ENCODE data around the gene TSSC4. TPM values are rescaled to one million over a fixed set of nuclear protein-coding genes. Genes with fewer than 3 reads are reported as not detected.

The TSSC4 gene
- total RNA-seq, 4 donors from 2014 or later: 24.2 to 35.5 (median 29.6) TPM

- Histone ChIP-seq H3K36me3 (no peaks in the 10 kb centered on the region), H3K4me1 (peaks cover 0 to 31% (median 7%) of the 10 kb centered on the region in 3 donors), H3K9me3 (no peaks in the 10 kb centered on the region), H3K27me3 (peaks cover 0 to 31% (median 0%) of the 10 kb centered on the region in 4 donors), H3K4me3 (no peak overlapping the region), H3K27ac (no peak overlapping the region)
- no peak for DNase-seq
- 87 to 90% methylated on average over 3 to 5 of the region's 7 CpGs for WGBS, 2 donors
- intact Hi-C loops (cut with DNase I): no loop called here
- TF ChIP-seq POLR2A (IDR thresholded peaks at IDR 0.05): no peak
- TF ChIP-seq CTCF (IDR thresholded peaks at IDR 0.05): no peak
These were observed 32.2 kb upstream of the TSSC4 start for GRCh38 chr11:2368178-2368850.

- H3K36me3 ChIP-seq: no peaks in the 10 kb centered on the region
- peaks cover 0 to 31% (median 0%) of the 10 kb centered on the region in 4 donors for H3K27me3 ChIP-seq
- WGBS, 2 donors: 60 to 90% methylated on average over 2 to 5 of the region's 10 CpGs
- H3K4me3 ChIP-seq: no peak overlapping the region
- peaks cover 0 to 31% (median 7%) of the 10 kb centered on the region in 3 donors for H3K4me1 ChIP-seq
- H3K27ac ChIP-seq: no peak overlapping the region
- DNase-seq: no peak
- intact Hi-C loops (cut with DNase I): no loop called here
- TF ChIP-seq CTCF (IDR thresholded peaks at IDR 0.05) (no peak), POLR2A (IDR thresholded peaks at IDR 0.05) (no peak)
- no peaks in the 10 kb centered on the region for H3K9me3 ChIP-seq
These were observed 31.7 kb upstream of the TSSC4 start for GRCh38 chr11:2368851-2369180.

- H3K4me3 ChIP-seq: no peak overlapping the region
- TF ChIP-seq POLR2A (IDR thresholded peaks at IDR 0.05): no peak
- no peak for TF ChIP-seq CTCF (IDR thresholded peaks at IDR 0.05)
- no peak for DNase-seq
- no peaks in the 10 kb centered on the region for H3K36me3 ChIP-seq
- 90 to 100% methylated on average over 1 to 2 of the region's 12 CpGs for whole genome bisulfite sequencing, 2 donors
- peaks cover 0 to 31% (median 0%) of the 10 kb centered on the region in 4 donors for H3K27me3 ChIP-seq
- H3K27ac ChIP-seq: no peak overlapping the region
- intact Hi-C loops (cut with DNase I): no loop called here
- H3K4me1 ChIP-seq: peaks cover 0 to 34% (median 7%) of the 10 kb centered on the region in 3 donors
- H3K9me3 ChIP-seq: no peaks in the 10 kb centered on the region
These were observed 31.2 kb upstream of the TSSC4 start for GRCh38 chr11:2369320-2369719.

GRCh38 chr11:2369896-2370295, 30.7 kb upstream of the TSSC4 start:
- Histone ChIP-seq H3K4me1 (peaks cover 0 to 35% (median 7%) of the 10 kb centered on the region in 3 donors), H3K27me3 (peaks cover 0 to 29% (median 0%) of the 10 kb centered on the region in 4 donors), H3K9me3 (no peaks in the 10 kb centered on the region), H3K27ac (no peak overlapping the region), H3K36me3 (no peaks in the 10 kb centered on the region), H3K4me3 (no peak overlapping the region)
- TF ChIP-seq CTCF (IDR thresholded peaks at IDR 0.05): no peak
- TF ChIP-seq POLR2A (IDR thresholded peaks at IDR 0.05): no peak
- no peak for DNase-seq
- 95 to 96% methylated on average over 7 to 9 of the region's 9 CpGs for WGBS, 2 donors
- intact Hi-C loops (cut with DNase I): no loop called here

- Histone ChIP-seq H3K4me1 (peaks cover 12 to 33% (median 14%) of the 10 kb centered on the region in 3 donors), H3K27me3 (no peaks in the 10 kb centered on the region), H3K9me3 (no peaks in the 10 kb centered on the region), H3K4me3 (no peak overlapping the region), H3K27ac (no peak overlapping the region), H3K36me3 (no peaks in the 10 kb centered on the region)
- no peak for DNase-seq
- 85 to 100% methylated on average over 2 to 7 of the region's 15 CpGs for WGBS, 2 donors
- intact Hi-C loops (cut with DNase I): no loop called here
- no peak for TF ChIP-seq CTCF (IDR thresholded peaks at IDR 0.05)
- TF ChIP-seq POLR2A (IDR thresholded peaks at IDR 0.05): no peak
These were observed 25.9 kb upstream of the TSSC4 start for GRCh38 chr11:2374456-2375201.
